Parathyroid adenoma (tissue), 2 donors: ENCODE results near the gene C15orf40.

Experiments used
- H2AFZ ChIP-seq: fragments of 300-600 bp; sonication (generic); one replicate; pipeline ENCODE4 v1.7.0; 2017; ENCODE audit warnings: antibody characterized with exemption, mild to moderate bottlenecking
- H3K27ac ChIP-seq: fragments of 300-600 bp; sonication (generic); one replicate; pipeline ENCODE4 v1.7.0; 2017
- H3K27me3 ChIP-seq: fragments of 300-600 bp; sonication (generic); one replicate; pipeline ENCODE4 v1.7.0; 2017; ENCODE audit warnings: low read length; ENCODE audit not compliant: control insufficient read depth, insufficient read depth
- H3K36me3 ChIP-seq: fragments of 300-600 bp; sonication (generic); one replicate; pipeline ENCODE4 v1.7.0; 2017; ENCODE audit warnings: low read length; ENCODE audit not compliant: control insufficient read depth, insufficient read depth
- H3K4me1 ChIP-seq: fragments of 300-600 bp; sonication (generic); one replicate; pipeline ENCODE4 v1.7.0; 2017; ENCODE audit warnings: control low read depth
- H3K4me2 ChIP-seq: fragments of 300-600 bp; sonication (generic); one replicate; pipeline ENCODE4 v1.7.0; 2017; ENCODE audit warnings: low read length
- H3K4me3 ChIP-seq: fragments of 300-600 bp; sonication (generic); one replicate; pipeline ENCODE4 v1.7.0; 2017; ENCODE audit warnings: low read depth, low read length
- H3K79me2 ChIP-seq: fragments of 300-600 bp; sonication (generic); one replicate; pipeline ENCODE4 v1.7.0; 2017; ENCODE audit warnings: control low read depth
- H3K9ac ChIP-seq: fragments of 300-600 bp; sonication (generic); one replicate; pipeline ENCODE4 v1.7.0; 2017; ENCODE audit warnings: mild to moderate bottlenecking
- H3K9me3 ChIP-seq: fragments of 300-600 bp; sonication (generic); one replicate; pipeline ENCODE4 v1.7.0; 2017; ENCODE audit warnings: low read length; ENCODE audit not compliant: control insufficient read depth
- TF ChIP-seq, protein P1 (sequence below): fragments of 300-600 bp; sonication (generic); IDR thresholded peaks from one replicate; pipeline ENCODE4 v1.7.0; 2017; ENCODE audit warnings: antibody characterized with exemption, mild to moderate bottlenecking
- donor health status: primary hyperparathyroidism.

Gene C15orf40

GRCh38 chr15:83011271-83012075 lies at the start of gene C15orf40:
Gene C15orf40, minus strand, starts transcription at chr15:83011639. Its CDS starts 32 bp downstream, at chr15:83011607.
- H3K79me2 ChIP-seq, result peaks cover 2% of the 10 kb centered on the region
- no peaks in the 10 kb centered on the region for H3K27me3 ChIP-seq
- no peaks in the 10 kb centered on the region for H3K36me3 ChIP-seq
- TF ChIP-seq, protein P1, sequence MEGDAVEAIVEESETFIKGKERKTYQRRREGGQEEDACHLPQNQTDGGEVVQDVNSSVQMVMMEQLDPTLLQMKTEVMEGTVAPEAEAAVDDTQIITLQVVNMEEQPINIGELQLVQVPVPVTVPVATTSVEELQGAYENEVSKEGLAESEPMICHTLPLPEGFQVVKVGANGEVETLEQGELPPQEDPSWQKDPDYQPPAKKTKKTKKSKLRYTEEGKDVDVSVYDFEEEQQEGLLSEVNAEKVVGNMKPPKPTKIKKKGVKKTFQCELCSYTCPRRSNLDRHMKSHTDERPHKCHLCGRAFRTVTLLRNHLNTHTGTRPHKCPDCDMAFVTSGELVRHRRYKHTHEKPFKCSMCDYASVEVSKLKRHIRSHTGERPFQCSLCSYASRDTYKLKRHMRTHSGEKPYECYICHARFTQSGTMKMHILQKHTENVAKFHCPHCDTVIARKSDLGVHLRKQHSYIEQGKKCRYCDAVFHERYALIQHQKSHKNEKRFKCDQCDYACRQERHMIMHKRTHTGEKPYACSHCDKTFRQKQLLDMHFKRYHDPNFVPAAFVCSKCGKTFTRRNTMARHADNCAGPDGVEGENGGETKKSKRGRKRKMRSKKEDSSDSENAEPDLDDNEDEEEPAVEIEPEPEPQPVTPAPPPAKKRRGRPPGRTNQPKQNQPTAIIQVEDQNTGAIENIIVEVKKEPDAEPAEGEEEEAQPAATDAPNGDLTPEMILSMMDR, result peak; percentile 62
- H3K4me2 ChIP-seq, result peak within 1 kb of the TSS; percentile 72
- H3K4me1 ChIP-seq, result peaks cover 8% of the 10 kb centered on the region
- peak within 1 kb of the TSS; percentile 80 for H3K4me3 ChIP-seq
- H2AFZ ChIP-seq, result peak within 1 kb of the TSS; percentile 77
- peak within 1 kb of the TSS; percentile 74 for H3K27ac ChIP-seq
- H3K9ac ChIP-seq, result peak within 1 kb of the TSS; percentile 61
- H3K9me3 ChIP-seq, result no peaks in the 10 kb centered on the region

DNA sequence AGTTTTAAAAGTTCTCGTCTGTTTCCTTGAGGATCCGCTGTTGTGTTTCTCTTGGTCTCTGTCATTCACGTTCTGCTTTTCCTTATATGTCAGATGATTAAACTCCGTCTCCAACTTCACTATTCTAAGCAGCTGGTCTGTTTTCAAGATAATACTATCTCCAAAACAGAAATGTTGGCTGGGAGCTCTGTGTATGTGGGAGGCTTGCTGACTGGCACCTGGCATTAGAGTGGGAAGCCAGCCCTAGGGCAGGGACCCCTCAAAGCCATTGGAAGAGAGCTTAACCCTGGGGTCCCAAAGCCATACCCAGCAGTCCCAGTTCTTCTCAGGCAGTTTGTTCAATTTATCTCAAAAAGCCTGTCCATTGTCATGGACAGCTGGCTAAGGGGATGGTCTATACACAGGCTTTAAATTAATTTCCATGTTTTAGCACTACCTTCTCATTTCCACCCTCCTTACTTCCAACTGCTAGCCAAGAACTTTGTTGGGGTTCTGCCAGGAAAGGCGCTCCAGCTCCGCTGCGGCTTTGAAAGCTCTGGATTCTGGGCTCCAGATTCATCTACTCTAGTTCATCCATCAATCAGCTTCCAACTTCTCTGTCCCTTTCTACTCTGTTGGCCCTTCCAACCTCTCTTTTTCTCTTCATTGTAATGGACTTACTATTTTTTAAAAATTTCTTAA lies 46.4 kb upstream of the C15orf40 start:
- H2AFZ ChIP-seq, result no peak overlapping the region
- no peak overlapping the region for H3K27ac ChIP-seq
- H3K9me3 ChIP-seq, result no peaks in the 10 kb centered on the region
- no peaks in the 10 kb centered on the region for H3K36me3 ChIP-seq
- peaks cover 22% of the 10 kb centered on the region for H3K79me2 ChIP-seq
- H3K9ac ChIP-seq, result no peak overlapping the region
- H3K4me3 ChIP-seq, result no peak overlapping the region
- no peak overlapping the region for H3K4me2 ChIP-seq
- TF ChIP-seq, protein P1, result no peak
- H3K27me3 ChIP-seq, result no peaks in the 10 kb centered on the region
- H3K4me1 ChIP-seq, result peaks cover 8% of the 10 kb centered on the region

- H3K27ac ChIP-seq, result no peak overlapping the region
- H3K9me3 ChIP-seq, result no peaks in the 10 kb centered on the region
- no peaks in the 10 kb centered on the region for H3K27me3 ChIP-seq
- peaks cover 3% of the 10 kb centered on the region for H3K4me1 ChIP-seq
- no peaks in the 10 kb centered on the region for H3K36me3 ChIP-seq
- no peak overlapping the region for H3K9ac ChIP-seq
- no peak overlapping the region for H3K4me2 ChIP-seq
- peaks cover 23% of the 10 kb centered on the region for H3K79me2 ChIP-seq
- H2AFZ ChIP-seq, result no peak overlapping the region
- TF ChIP-seq, protein P1, result no peak
- no peak overlapping the region for H3K4me3 ChIP-seq
These were observed 45.6 kb upstream of the C15orf40 start for GRCh38 chr15:83057002-83057401.

GRCh38 chr15:83053151-83053550 lies 41.7 kb upstream of the C15orf40 start:
- Histone ChIP-seq H3K4me3 (no peak overlapping the region), H2AFZ (no peak overlapping the region), H3K9me3 (no peaks in the 10 kb centered on the region), H3K27ac (no peak overlapping the region), H3K27me3 (no peaks in the 10 kb centered on the region), H3K36me3 (no peaks in the 10 kb centered on the region), H3K79me2 (peaks cover 14% of the 10 kb centered on the region), H3K4me1 (no peaks in the 10 kb centered on the region), H3K4me2 (no peak overlapping the region), H3K9ac (no peak overlapping the region)
- TF ChIP-seq, protein P1, result no peak
